IPS-20b (cell line): ENCODE measurements around the gene RPTOR.

ENCODE experiments used
- H3K27ac ChIP-seq: one replicate; pipeline ENCODE4 v1.5.1; 2013; ENCODE audit warnings: low read length
- H3K27me3 ChIP-seq: 2 replicates; pipeline ENCODE4 v1.6.1; 2013; ENCODE audit warnings: mild to moderate bottlenecking, low read length, inconsistent platforms; ENCODE audit not compliant: insufficient read depth
- H3K36me3 ChIP-seq: 2 replicates; pipeline ENCODE4 v1.6.1; 2013; ENCODE audit warnings: low read depth, mild to moderate bottlenecking, inconsistent platforms, low read length, moderate library complexity; ENCODE audit not compliant: insufficient read depth
- H3K4me1 ChIP-seq: 2 replicates; pipeline ENCODE4 v1.6.1; 2013; ENCODE audit warnings: mild to moderate bottlenecking, control low read depth, inconsistent platforms, low read length, moderate library complexity; ENCODE audit not compliant: insufficient read depth
- H3K4me3 ChIP-seq: 2 replicates; pipeline ENCODE4 v1.5.1; 2013; ENCODE audit warnings: mild to moderate bottlenecking, low read length, inconsistent platforms
- H3K9ac ChIP-seq: 2 replicates; pipeline ENCODE4 v1.6.1; 2013; ENCODE audit warnings: low read depth, mild to moderate bottlenecking, inconsistent platforms, low read length, moderate library complexity
- H3K9me3 ChIP-seq: 2 replicates; pipeline ENCODE4 v1.6.1; 2013; ENCODE audit warnings: mild to moderate bottlenecking, low read depth, low read length, inconsistent platforms; ENCODE audit not compliant: insufficient read depth

Gene RPTOR

DNA sequence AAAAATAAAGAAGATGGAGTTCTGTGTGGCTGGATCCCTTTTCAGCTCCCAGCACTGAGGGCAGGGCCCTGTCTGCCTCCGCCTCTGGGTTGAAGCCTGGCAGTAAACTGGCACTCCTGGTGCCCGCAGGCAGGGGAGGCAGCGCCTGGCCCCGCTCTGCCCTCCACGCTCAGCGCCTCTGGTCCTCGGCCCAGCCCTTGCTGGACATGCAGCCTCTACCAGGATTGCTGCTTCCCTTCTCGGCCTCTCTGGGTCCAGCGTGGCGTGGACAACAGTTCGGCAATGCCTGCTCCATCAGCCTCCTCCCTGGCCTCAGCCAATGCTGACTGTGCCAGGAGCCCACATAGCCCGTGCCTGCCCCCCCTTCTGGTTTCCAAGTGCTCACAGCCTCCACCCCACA lies 362.6 kb downstream of the RPTOR start:
- Histone ChIP-seq H3K9me3 (no peaks in the 10 kb centered on the region), H3K27ac (no peak overlapping the region), H3K4me1 (no peaks in the 10 kb centered on the region), H3K36me3 (no peaks in the 10 kb centered on the region), H3K4me3 (no peak overlapping the region), H3K27me3 (no peaks in the 10 kb centered on the region), H3K9ac (no peak overlapping the region)

DNA sequence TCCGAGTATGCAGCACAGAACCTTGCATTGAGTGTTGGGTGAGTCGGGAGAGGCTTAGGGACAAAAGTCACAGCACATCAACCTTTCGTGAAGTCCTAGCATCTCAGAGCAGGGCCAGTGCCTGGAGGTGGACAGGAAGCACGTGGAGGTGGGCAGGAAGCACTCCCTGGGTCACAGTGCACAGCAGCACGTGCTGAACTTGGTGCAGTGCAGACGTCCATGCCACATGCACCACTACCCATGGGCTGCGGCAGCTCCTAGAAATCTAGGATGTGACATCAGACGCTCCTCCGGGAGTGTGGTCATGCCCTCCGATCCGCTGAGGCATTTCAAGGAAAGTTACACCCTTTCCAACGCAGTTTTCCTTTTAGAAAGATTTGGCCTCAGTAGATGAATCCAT lies 363.6 kb downstream of the RPTOR start:
- 0 out of 2 replicates have a peak, but pooled peaks cover 4% of the 10 kb centered on the region for H3K36me3 ChIP-seq
- no peaks in the 10 kb centered on the region for H3K27me3 ChIP-seq
- no peaks in the 10 kb centered on the region for H3K9me3 ChIP-seq
- H3K27ac ChIP-seq: no peak overlapping the region
- H3K4me3 ChIP-seq: no peak overlapping the region
- no peak overlapping the region for H3K9ac ChIP-seq
- H3K4me1 ChIP-seq: no peaks in the 10 kb centered on the region

DNA sequence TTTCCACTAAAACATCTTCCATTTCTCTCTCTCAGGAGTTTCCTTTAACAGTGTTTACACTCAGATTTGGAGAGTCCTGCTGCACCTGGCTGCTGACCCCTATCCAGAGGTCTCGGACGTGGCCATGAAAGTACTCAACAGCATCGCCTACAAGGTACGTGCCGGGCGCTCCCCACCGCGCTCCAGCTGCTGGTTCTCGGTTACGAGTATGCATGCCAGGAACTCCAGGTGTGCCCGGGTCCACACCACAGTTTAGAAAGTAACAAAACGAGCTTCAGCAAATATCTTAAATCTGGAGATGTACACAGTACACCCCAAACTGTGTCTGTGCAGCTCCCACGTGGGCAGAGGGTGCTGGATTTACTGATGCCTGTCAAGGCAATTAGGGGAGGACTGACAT lies 364.1 kb downstream of the RPTOR start:
- no peaks in the 10 kb centered on the region for H3K4me1 ChIP-seq
- H3K4me3 ChIP-seq: no peak overlapping the region
- 0 out of 2 replicates have a peak, but pooled peaks cover 4% of the 10 kb centered on the region for H3K36me3 ChIP-seq
- H3K9ac ChIP-seq: no peak overlapping the region
- no peaks in the 10 kb centered on the region for H3K27me3 ChIP-seq
- no peak overlapping the region for H3K27ac ChIP-seq
- H3K9me3 ChIP-seq: no peaks in the 10 kb centered on the region

DNA sequence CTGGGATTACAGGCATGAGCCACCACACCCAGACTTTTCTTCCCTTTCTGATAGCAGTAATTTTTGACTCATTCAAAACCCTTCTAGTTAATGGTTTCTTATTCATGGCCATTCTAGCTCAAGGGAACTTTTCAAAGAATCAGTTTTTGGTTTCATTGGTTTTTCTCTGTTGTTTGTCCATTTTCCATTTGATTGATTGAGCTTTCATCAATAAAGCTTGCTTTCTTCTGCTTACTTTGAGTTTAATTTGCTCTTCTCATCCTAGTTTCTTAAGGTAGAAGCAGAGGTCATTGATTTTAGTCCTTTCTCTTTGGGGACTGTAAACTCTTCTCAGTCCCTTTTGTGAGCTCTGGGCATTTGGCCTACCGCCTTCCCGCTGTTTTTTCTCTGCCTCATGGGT lies 365.0 kb downstream of the RPTOR start:
- Histone ChIP-seq H3K27me3 (no peaks in the 10 kb centered on the region), H3K9me3 (peaks cover 5% of the 10 kb centered on the region; the same call in 1 of the 2 replicates), H3K36me3 (0 out of 2 replicates have a peak, but pooled peaks cover 4% of the 10 kb centered on the region), H3K27ac (no peak overlapping the region), H3K4me1 (no peaks in the 10 kb centered on the region), H3K9ac (no peak overlapping the region), H3K4me3 (no peak overlapping the region)

DNA sequence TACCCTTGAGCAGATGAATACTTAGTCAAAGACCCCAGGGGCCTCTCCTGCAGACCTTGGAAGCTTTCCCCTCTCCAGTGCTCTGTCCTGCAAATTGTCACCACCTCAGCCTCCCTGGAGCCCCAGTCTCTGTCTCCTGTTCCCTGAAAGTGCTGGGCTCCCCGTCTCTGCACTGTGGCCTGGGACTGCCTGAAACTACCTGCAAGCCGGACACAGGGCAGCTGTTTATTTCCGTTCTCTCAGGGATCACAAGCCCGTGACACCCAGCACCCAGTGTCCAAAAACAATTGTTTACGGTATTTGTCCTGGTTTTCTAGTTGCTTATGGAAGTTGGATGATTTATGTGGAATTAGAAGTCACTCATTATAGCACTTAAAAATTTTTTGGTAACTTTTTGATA lies 365.4 kb downstream of the RPTOR start:
- Histone ChIP-seq H3K36me3 (0 out of 2 replicates have a peak, but pooled peaks cover 4% of the 10 kb centered on the region), H3K27ac (no peak overlapping the region), H3K9ac (no peak overlapping the region)

DNA sequence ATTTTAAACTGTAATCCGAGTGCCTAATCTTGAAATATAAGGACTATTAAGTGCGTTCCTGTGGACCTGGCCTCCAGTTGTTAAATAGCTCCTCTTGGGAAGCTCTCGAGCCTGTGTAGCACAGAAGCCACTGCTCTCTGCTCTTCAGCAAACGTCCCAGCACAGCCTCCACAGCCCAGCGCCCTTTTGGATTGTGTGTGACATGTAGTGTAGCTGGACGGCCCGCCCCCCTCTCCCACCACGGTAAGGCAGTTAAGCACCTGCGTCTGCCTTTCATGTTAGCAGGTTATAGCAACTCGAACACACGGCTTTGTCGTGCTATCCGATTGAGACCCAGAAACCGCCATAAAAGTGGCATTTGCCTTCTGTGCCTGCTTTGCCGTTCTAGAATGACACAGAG lies 367.8 kb downstream of the RPTOR start:
- Histone ChIP-seq H3K36me3 (0 out of 2 replicates have a peak, but pooled peaks cover 4% of the 10 kb centered on the region), H3K27ac (no peak overlapping the region), H3K27me3 (no peaks in the 10 kb centered on the region), H3K4me1 (no peaks in the 10 kb centered on the region), H3K4me3 (no peak overlapping the region), H3K9ac (no peak overlapping the region), H3K9me3 (peaks cover 5% of the 10 kb centered on the region; the same call in 1 of the 2 replicates)

More for the DNA sequence above, 365.4 kb downstream of the RPTOR start:
- no peaks in the 10 kb centered on the region for H3K27me3 ChIP-seq
- no peaks in the 10 kb centered on the region for H3K4me1 ChIP-seq
- no peak overlapping the region for H3K4me3 ChIP-seq
- H3K9me3 ChIP-seq: peaks cover 5% of the 10 kb centered on the region; the same call in 1 of the 2 replicates

DNA sequence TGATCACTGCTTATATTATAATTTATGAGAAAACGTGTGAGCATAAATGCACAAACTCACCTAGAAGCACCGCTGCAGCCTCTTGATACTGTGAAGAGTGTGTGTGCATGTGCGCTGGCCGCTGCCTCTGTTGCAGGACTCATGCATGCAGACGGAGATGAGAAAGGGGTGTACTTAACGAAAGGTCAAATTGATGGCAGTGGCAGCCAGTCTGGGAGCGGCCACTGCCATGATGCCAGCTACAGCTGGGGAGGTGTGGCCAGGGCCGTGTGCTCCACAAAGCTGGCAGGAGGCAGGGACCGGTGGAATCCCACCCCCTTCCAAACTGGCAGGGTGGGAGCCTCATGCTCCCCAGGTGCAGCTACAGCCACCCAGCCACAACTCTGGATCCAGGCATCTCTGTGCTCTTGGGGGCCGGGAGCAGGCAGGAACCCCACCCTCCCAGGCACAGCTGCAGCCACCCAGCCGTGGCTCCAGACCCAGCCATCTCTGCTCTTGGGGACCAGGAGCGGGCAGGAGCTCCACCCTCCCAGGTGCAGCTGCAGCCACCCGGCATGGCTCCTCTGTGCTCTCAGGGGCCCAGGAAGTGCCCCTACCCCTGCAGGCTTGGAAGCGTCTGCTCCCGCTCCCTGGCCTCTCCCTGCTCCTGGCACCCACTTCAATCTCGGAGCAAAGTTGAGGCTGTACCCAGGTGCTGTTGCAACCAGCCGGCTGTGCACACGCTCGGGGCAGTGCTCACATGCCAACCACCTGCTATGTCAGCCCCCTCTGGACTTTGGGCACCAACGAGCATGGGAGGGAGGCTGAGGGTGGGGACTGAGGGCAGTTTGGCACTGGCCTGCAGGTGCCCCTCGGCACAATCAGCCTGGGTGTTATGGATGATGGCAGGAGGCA lies 369.5 kb downstream of the RPTOR start:
- peaks cover 5% of the 10 kb centered on the region; the same call in 1 of the 2 replicates for H3K9me3 ChIP-seq
- H3K36me3 ChIP-seq: 0 out of 2 replicates have a peak, but pooled peaks cover 4% of the 10 kb centered on the region
- H3K27me3 ChIP-seq: no peaks in the 10 kb centered on the region
- no peak overlapping the region for H3K4me3 ChIP-seq
- no peak overlapping the region for H3K27ac ChIP-seq
- no peak overlapping the region for H3K9ac ChIP-seq
- no peaks in the 10 kb centered on the region for H3K4me1 ChIP-seq

DNA sequence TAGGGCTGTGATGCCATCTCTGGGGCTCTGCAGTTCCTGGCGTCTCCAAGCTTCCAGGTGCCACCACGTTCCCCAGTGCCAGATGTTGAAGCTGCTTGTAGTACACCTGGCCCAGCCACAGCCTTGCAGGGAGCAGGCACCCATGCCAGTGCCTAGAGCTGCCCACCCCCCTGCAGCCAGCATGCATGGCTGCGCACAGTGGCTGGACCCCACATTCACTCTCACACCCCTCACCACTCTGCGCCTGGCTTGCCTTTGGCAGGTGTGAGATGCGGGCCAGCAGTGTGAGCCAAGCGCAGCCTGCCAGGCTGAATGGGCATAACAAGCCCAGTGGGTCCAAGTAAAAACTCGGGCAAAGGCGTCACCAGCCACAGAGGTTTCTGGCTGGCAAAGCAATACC lies 371.6 kb downstream of the RPTOR start:
- peaks cover 5% of the 10 kb centered on the region; the same call in 1 of the 2 replicates for H3K9me3 ChIP-seq

DNA sequence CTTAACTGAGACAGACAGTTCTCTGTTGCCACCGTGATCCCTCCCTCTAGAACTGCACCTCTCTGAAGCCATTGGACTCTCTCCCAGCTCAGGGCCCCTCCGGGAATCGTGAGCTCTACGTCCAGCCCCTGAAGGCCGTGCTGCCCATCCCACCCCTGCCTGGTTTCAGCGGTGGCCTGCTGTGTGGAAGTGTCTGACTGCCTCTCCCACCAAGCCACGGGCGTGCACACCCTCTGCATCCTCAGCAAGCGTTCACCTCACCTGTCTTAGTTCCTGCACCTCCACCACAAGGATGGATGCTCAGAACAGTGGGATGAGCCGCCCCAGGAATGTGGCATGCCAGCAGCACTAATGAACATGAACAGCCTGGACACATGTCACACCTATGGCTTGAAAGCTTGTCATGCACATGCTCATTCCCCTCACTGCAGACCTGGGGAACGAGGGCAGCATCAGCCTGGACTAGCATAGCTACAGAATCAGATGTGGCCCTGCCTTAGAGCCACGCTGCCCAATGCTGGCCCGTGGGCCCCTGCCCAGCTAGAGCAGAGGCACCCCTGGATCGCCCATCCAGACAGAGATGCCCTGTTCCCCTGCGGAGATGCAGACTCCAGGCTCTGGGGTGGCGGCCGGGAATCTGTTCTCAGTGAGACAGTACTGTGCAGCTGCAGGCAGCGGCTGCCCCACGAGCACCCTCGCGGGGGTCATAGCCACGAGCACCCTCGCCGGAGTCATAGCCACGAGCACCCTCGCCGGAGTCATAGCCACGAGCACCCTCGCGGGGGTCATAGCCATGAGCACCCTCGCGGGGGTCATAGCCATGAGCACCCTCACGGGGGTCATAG lies 373.3 kb downstream of the RPTOR start:
- Histone ChIP-seq H3K27me3 (no peaks in the 10 kb centered on the region), H3K4me1 (no peaks in the 10 kb centered on the region), H3K36me3 (0 out of 2 replicates have a peak, but pooled peaks cover under 1% of the 10 kb centered on the region), H3K9ac (no peak overlapping the region), H3K4me3 (no peak overlapping the region), H3K9me3 (peaks cover 5% of the 10 kb centered on the region; the same call in 1 of the 2 replicates), H3K27ac (no peak overlapping the region)

More for the DNA sequence above, 371.6 kb downstream of the RPTOR start:
- no peaks in the 10 kb centered on the region for H3K4me1 ChIP-seq
- H3K4me3 ChIP-seq: no peak overlapping the region
- no peak overlapping the region for H3K27ac ChIP-seq
- no peak overlapping the region for H3K9ac ChIP-seq
- no peaks in the 10 kb centered on the region for H3K27me3 ChIP-seq
- 0 out of 2 replicates have a peak, but pooled peaks cover 4% of the 10 kb centered on the region for H3K36me3 ChIP-seq

DNA sequence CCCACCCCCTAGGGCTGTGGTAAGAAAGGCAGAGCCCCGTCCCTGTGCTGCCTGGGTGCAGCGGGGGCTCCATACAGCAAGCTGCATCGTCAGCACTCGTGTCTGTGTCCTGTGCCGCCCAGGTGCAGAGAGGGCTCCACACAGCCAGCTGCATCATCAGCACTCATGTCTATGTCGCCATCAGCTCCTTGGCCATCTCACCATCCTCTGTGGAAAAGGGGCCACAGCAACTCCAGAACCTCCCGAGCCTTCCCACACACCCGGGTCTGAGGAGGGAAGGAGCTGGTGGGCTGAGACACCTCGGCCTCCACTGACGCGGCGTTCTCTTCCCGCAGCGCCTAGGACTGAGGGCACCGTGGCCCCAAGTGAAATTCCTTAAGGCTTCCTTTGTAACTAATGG lies 374.1 kb downstream of the RPTOR start:
- Histone ChIP-seq H3K4me1 (no peaks in the 10 kb centered on the region), H3K9me3 (peaks cover 5% of the 10 kb centered on the region; the same call in 1 of the 2 replicates), H3K4me3 (no peak overlapping the region), H3K36me3 (no peaks in the 10 kb centered on the region), H3K27me3 (no peaks in the 10 kb centered on the region), H3K27ac (no peak overlapping the region), H3K9ac (no peak overlapping the region)
